ENCODE measurements around the gene ZNF140.

ZNF140 gene

DNA sequence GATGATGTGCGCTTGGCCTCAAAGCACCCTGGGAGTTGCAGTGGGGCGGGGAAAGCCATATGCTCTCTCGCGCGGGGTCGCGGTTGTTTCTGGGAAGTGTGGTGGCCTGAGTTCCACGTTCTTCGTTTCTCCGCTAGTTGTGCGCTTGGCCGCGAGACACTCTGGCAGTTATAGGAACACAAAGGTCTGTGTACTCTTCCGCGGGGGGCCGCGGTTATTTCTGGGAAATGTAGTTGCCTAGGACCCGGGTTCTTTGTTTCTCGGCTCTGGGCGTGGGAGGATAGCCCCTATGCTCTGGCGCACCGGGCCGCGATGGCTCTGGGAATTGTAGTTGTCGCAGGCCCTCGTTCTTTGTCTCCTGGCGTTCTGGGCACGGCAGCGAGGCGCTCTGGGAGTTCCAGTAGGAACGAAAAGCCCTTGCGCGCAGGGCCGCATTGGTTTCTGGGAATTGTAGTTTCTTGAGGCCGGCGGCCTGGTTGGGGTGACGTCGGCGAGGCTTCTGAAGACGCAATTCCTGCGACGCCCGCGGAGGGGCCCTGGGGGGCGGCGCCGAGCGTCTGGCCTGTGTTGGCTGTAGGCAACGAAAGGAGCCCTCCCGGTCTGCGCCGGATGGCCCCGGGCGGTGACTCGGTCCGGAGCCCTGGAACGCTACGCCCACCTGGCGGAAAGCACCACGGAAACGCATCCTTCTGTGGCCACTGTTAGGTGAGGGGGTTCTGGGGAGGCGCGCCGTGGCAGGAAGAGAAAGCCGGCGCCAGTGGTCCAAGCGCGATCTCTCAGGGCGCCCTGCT is at the start of gene ZNF140:
Gene ZNF140, plus strand, starts transcription at position 556 of the 791 bp plus-strand sequence. CDS start 398 bp downstream, outside the sequence.
- in situ Hi-C loops (cut with MboI; ENCODE audit: low sequenced_read_pairs), result no loop called here

DNA sequence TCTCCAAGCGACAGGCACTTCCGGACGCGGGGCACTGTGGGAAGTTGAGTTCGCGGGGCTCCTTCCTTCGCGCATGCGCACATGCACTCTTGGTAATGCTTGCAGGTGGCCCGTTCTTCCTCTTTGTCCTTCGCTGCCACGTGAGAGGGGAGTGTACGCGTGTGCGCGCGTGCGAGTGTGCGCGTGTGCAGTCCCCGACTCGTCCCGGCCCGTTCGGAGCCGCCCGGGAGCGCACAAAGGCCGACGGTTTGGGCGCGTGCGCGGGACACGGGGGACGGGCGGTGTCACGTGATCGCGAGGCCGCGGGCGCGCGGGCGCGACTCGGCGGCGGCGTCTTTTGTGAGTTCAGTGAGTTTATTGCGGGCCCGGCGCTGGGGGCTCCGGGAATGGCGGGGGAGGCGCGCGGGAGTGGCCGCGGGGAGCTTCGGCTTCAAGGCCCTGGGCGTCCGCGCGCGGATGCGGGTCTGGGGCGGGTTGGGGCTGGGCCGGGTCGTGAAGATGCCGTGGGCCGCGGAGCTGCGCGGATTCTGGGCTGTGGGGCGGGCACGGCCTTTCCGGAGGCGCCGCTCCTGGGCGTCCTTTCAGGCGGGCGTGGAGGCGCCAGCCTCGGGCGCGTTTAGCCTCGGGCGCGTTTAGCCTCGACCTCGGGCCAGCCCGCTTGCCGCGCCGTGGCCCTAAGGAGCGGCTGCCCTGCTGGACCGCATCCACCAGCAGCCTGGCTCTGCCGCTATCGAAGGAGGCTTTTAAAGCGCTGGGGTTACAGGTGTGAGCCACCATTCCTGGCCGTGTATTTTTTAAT is 43.3 kb upstream of the ZNF140 start, which contains the start of gene ZNF84:
Gene ZNF84, plus strand, starts transcription at position 303 of the 799 bp plus-strand sequence. CDS start 3,959 bp downstream, outside the sequence.
- in situ Hi-C loops (cut with MboI; ENCODE audit: low sequenced_read_pairs), result no loop called here

DNA sequence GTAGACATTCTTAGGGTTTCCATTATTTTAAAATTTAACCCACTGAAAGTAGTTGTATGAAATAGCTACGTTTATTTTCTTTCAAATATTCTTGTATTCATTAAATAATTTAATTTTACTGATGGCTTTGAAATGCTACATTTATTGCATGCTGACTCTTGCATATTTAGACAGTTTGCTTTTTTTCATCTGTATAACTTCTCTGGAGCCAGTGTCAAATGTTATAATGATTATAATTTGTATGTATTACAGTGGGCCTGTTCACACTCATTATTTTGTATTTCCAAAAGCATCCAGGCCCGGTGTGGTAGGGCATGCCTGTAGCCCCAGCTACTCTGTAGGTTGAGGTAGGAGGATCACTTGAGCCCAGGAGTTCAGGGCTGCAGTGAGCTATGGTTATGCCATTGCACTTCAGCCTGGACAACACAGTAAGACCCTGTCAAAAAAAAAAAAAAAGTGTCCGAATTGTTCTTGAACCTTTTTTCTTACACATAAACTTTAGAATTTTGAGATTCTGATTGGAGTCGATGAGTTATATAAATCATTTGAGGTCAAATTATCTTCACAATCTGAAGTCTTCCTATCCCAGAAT is 42.5 kb upstream of the ZNF140 start:
- in situ Hi-C loops (cut with MboI; ENCODE audit: low sequenced_read_pairs), result no loop called here

DNA sequence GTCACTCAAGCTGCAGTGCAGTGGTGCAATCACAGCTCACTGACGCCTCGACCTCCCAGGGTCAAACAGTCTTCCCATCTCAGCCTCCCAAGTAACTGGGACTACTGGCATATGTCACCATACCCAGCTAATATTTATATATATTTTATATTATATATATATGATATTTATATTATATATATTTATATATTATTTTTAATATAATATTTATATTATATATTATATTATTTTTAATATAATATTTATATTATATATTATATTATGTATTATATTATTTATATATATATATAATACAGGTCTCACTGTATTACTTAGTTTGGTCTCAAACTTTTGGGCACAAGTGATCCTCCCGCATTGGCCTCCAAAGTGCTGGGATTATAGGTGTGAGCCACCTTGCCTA is 34.0 kb upstream of the ZNF140 start:
- in situ Hi-C loops (cut with MboI; ENCODE audit: low sequenced_read_pairs), result no loop called here

DNA sequence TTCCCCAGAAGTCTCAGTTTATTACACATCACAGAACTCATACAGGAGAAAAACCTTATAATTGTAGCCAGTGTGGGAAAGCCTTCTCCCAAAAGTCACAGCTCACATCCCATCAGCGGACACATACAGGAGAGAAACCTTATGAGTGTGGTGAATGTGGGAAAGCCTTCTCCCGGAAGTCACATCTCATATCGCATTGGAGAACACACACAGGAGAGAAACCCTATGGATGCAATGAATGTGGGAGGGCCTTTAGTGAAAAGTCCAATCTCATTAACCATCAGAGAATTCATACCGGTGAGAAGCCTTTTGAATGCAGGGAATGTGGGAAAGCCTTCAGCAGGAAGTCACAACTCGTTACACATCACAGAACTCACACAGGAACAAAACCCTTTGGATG is 23.3 kb upstream of the ZNF140 start:
- in situ Hi-C loops (cut with MboI; ENCODE audit: low sequenced_read_pairs), result no loop called here

DNA sequence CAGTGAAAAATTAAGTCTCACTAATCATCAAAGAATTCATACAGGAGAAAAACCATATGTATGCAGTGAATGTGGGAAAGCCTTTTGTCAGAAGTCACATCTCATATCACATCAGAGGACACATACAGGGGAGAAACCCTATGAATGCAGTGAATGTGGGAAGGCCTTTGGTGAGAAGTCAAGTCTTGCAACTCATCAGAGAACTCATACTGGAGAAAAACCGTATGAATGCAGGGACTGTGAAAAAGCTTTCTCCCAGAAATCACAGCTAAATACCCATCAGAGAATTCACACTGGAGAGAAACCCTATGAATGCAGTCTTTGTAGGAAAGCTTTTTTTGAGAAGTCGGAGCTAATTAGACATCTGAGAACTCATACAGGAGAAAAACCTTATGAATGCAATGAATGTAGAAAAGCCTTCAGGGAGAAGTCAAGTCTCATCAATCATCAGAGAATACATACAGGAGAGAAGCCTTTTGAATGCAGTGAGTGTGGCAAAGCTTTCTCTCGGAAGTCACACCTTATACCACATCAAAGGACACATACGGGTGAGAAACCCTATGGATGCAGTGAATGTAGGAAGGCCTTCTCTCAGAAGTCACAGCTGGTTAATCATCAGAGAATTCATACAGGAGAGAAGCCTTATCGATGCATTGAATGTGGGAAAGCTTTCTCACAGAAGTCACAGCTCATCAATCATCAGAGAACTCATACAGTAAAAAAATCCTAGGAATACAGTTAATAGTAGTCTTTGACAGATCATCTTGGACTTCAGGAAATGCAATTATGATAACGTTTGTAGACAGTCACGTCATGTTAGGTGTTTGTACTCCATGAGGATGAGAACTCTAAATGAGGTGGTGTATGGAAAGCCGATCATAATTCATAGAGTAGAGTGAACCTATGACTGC is 22.3 kb upstream of the ZNF140 start:
- in situ Hi-C loops (cut with MboI; ENCODE audit: low sequenced_read_pairs), result no loop called here

DNA sequence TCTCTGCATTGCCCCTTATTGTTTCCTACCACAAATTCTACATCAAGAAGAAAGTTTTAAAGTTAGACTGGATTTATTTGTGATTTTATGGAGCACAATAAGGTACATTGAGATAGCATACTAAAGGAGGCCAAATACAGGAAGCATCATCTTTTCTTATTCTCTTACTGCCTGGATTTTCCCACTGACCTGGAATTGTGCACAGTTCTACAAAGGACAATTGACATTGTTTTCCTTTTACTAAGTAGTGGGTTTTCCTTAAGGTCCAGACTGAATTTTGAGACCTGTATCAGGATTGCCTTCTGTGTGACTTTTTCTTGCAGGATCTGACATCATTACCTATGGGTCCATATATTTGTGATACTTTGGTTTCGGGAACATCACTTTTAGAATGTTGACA is 18.8 kb upstream of the ZNF140 start:
- in situ Hi-C loops (cut with MboI; ENCODE audit: low sequenced_read_pairs), result no loop called here

DNA sequence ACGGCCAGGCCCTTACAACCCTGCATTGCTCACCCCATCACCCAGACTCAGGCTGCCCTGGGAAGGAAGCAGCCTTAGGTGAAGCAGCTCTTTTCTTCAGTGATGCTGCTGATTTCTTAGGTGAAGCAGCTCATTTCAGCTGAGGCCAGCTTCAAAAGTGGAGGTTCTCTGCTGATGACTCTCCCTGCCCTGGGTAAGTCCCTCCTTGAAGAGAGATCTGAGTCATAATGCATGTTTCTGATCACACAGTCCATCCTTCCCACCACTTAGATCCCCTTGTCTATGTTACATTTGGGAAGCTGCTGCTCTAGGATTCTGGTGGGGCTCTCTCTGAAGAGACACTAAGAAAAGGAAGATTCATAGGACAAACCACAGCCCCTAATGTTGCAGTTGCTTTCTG is 17.2 kb upstream of the ZNF140 start:
- in situ Hi-C loops (cut with MboI; ENCODE audit: low sequenced_read_pairs), result no loop called here

DNA sequence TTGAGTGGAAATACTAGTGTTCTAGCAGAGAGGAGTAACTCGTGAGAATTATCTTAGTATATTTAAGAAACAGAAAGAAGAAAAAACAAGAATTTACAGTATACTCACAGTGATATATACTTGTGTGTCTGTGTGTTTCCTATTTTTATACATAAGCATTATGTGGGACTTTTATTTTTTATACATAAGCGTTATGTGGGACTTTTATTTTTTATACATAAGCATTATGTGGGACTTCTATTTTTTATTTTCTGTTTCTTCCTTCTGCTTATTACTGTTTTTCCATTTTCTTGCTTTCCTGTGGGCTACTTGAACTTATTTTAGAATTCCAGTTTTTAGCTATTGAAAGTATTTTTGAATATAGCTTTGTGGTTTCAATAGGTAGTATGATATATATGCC is 6.9 kb upstream of the ZNF140 start:
- in situ Hi-C loops (cut with MboI; ENCODE audit: low sequenced_read_pairs), result no loop called here

DNA sequence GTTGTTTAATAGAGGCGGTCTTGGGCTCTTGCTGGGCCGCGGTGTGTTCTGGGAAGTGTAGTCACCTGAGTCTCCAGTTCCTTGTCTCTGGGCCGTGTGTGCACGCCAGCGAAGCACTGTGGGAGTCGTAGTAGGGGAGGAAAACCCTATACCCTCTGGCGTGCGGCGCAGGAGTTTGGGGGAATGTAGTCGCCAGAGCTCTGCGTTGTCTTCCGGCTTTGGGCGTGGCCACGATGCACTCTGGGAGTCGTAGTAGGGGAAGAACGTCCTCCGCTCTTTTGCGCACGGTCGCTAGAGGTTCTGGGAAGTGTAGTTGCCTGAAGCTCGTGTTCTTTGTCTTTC is 726 bp upstream of the ZNF140 start:
- in situ Hi-C loops (cut with MboI; ENCODE audit: low sequenced_read_pairs), result no loop called here

DNA sequence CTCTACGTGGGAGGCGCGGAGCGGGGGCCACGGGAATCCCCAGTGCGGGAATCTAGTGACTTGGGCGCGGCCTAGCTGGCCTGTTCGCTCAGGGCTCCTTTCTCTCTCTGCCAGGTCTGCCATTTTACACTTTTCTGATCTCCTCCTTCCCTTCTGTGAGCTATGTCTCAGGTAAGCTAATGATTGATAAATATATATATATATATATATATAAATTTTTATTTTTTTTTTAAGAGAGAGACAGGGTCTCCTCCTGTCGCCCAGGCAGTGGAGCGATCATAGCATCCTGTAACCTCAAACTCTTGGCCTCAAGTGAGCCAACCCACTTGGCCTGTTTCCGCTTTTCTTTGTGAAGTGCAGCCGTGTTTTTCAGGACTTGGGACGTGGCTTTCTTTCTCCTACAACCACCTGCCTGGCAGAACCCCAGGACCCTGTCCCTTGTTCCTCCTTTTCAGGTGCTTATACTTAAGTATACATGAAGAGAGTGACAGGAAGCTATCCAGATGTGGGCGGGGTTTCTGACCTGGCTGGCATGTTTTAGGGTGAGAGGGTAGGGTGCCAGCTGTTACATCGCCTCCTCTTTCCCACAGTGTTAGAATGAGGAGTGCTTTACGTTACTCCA is 547 bp downstream of the ZNF140 start:
- in situ Hi-C loops (cut with MboI; ENCODE audit: low sequenced_read_pairs), result no loop called here

DNA sequence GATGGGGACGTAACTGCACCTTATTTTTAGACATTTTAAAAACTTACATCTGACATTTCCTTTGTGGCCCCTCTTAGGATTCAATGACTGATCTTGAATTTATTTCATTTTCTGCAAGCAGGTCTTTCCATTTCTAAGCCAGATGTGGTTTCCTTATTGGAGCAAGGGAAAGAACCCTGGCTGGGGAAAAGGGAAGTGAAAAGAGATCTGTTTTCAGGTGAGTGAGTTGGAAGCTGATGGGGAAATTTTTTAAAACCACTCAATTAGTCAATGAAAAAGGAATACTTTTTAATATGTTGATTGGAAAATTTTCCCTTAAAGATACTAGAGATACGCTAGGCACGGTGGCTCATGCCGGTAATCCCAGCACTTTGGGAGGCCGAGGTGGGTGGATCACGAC is 2.6 kb downstream of the ZNF140 start:
- in situ Hi-C loops (cut with MboI; ENCODE audit: low sequenced_read_pairs), result no loop called here

DNA sequence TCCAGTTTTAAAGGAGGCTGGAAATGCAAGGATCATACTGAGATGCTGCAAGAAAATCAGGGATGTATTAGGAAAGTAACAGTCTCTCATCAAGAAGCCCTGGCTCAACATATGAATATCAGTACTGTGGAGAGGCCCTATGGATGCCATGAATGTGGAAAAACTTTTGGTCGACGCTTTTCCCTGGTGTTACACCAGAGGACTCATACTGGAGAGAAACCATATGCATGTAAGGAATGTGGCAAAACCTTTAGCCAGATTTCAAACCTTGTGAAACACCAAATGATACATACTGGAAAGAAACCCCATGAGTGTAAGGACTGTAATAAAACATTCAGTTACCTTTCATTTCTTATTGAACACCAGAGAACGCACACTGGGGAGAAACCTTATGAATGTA is 24.9 kb downstream of the ZNF140 start:
- in situ Hi-C loops (cut with MboI; ENCODE audit: low sequenced_read_pairs), result no loop called here

DNA sequence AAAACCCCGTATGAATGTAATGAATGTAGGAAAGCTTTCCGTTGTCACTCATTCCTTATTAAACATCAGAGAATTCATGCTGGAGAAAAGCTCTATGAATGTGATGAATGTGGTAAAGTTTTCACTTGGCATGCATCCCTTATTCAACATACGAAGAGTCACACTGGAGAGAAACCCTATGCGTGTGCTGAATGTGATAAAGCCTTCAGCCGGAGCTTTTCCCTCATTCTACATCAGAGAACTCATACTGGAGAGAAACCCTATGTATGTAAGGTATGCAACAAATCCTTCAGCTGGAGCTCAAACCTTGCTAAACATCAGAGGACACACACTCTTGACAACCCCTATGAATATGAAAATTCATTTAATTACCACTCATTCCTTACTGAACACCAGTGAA is 25.5 kb downstream of the ZNF140 start:
- in situ Hi-C loops (cut with MboI; ENCODE audit: low sequenced_read_pairs), result no loop called here

DNA sequence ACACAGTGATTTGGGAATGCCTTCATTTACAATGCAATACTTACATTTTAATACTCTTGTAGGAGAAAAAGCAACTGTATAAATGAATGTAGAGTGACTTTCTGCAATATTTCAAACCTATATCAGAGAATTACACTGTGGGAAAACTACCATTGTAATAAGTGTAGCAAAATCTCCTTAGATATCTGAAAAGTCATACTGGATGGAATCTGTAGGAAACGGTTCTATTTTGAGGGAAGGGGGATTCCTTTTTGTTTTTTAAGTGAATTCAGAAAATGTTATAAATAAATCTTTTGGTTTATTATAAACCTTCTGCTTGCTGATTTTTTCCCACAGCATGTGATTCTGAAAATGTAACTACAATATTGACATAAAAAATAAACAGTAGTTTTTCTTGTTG is 26.4 kb downstream of the ZNF140 start:
- in situ Hi-C loops (cut with MboI; ENCODE audit: low sequenced_read_pairs), result no loop called here

DNA sequence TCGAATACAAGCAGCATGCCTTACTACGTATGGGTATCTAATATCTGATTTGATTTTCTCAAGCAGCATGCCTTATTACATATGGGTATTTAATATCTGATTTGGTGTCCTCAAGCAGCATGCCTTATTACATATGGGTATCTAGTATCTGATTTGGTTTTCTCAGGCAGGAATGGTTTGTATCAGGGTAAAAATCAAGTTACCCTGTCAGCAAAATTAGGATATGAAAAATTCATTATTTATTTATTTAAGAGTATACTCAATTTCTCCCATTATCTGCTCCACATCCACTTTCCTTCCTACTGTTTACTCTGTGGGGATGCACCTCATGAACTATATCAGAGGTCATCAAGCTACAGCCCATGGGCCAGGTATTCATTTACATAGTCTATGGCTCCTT is 27.4 kb downstream of the ZNF140 start:
- in situ Hi-C loops (cut with MboI; ENCODE audit: low sequenced_read_pairs), result no loop called here

DNA sequence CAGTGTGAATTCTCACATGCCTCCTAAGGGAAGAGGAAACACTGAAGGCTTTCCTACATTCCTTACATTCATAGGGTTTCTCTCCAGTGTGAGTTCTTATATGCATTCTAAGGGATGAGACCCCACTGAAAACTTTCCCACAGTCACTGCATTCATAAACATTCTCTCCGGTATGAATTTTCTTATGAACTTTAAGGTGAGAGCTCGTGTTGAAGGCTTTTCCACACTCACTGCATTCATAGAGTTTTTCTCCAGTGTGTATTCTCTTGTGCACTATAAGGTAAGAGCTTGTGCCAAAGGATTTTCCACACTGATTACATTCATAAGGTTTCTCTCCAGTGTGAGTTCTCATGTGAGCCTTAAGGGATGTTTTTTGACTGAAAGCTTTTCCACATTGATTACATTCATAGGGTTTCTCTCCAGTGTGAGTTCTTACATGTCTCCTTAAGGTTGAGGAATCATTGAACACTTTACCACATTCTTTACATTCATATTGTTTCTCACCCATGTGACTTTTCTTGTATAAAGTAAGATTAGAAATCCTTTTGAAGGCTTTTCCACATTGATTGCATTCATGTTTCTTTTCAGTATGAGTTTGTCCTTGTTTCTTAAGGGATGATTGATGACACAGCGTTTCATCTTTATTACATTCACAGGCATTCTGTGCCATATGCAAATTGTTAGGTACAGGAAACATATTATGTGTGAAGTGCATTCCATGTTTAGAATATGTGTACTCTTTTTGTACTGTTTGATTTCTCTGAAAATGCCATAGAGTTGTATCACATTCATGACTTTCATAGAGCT is 39.9 kb downstream of the ZNF140 start:
- in situ Hi-C loops (cut with MboI; ENCODE audit: low sequenced_read_pairs), result no loop called here

DNA sequence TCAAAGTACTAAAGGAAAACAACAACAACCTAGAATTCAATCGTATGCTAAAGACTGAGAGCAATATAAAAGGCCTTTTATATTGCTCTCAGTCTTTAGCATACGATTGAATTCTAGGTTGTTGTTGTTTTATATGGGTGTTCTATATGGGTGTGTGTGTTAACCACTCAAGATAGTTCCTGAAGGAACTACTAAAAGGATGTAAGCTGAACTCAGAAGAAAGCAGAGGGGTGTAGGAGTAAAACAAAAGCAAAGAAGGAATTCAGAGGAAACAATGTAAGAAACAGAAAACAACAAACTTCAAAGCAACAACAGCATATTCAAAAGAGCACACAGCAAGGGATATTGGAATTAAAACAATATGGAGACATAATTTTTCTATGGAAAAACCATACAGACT is 44.0 kb downstream of the ZNF140 start:
- in situ Hi-C loops (cut with MboI; ENCODE audit: low sequenced_read_pairs), result no loop called here

DNA sequence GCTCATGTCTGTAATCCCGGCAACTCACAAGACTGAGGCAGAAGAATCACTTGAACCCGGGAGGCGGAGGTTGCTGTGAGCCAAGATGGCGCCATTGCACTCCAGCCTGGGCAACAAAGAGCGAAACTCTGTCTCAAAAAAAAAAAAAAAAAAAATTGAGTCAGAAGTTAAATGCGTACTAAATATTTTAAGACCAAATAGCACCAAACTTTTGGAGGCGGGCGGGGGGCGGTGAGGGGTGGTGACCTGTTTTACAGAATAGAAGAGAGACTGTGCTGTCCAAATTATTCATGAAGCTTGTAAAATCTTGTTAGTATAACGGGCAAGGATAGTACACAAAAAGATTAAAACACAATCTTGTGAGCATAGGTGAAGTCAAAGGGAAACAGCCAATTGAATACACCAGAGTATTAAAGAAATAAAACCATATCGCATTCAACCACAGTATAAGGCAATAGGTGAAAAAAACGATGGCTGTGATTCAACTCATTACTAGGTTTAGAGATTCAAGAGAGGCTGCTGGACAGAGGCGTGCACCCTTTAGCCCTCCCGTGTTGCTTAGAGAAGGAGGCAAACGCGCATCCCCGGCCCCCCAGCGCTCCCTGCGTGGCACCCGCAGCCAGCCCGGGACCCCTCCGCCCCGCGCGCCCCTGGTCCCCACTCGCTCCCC is 48.8 kb downstream of the ZNF140 start:
- in situ Hi-C loops (cut with MboI; ENCODE audit: low sequenced_read_pairs), result no loop called here
